HFFc6 (cell line): ENCODE data around the gene RNF215. TPM values are rescaled to one million over a fixed set of nuclear protein-coding genes. Genes with fewer than 3 reads are reported as not detected.
A peak's percentile ranks its signal among the peaks of the same experiment; 100 is the strongest.

ENCODE experiments used
- DNase-seq: peaks from one replicate; pipeline ENCODE4 v3.0.0-alpha.2; 2018
- H3K27ac Mint-ChIP-seq: 2 replicates; pipeline ENCODE4 v1.8.0; 2020; ENCODE audit warnings: mild to moderate bottlenecking, mixed read lengths
- H3K27me3 Mint-ChIP-seq: 2 replicates; pipeline ENCODE4 v1.8.0; 2021; ENCODE audit warnings: mild to moderate bottlenecking, moderate library complexity, mixed read lengths; ENCODE audit not compliant: insufficient read depth
- H3K36me3 Mint-ChIP-seq: 2 replicates; pipeline ENCODE4 v1.8.0; 2021; ENCODE audit warnings: low read depth, mixed read lengths
- H3K4me1 Mint-ChIP-seq: 2 replicates; pipeline ENCODE4 v1.8.0; 2020; ENCODE audit warnings: low read depth, mixed read lengths
- H3K4me3 Mint-ChIP-seq: 2 replicates; pipeline ENCODE4 v1.8.0; 2020; ENCODE audit warnings: mild to moderate bottlenecking, moderate library complexity, mixed read lengths
- H3K9me3 Mint-ChIP-seq: 2 replicates; pipeline ENCODE4 v1.8.0; 2020; ENCODE audit warnings: mild to moderate bottlenecking, mixed read lengths
- total RNA-seq, 6 experiments: library from RNA; stranded (reverse); fragmentation: NEBNext Ultra II Directional; extraction: Animal tissue kit (Norgen Biotek cat#: 25700); gene quantifications; 2 replicates in 1 of 6; 3 replicates in 5 of 6; pipeline ENCODE4 v1.2.3, GENCODE V29; 2021
- TF ChIP-seq, protein P1 (sequence below): fragments of 200-600 bp; sonication (generic); IDR thresholded peaks from 2 replicates; pipeline ENCODE4 v1.5.0; 2021; ENCODE audit warnings: antibody characterized with exemption, mild to moderate bottlenecking

The RNF215 gene
- total RNA-seq, 6 experiments from 2014 or later, result 12.7 to 18.9 (median 15.3) TPM

GRCh38 chr22:30433227-30433626 is 46.0 kb upstream of the RNF215 start:
- no peaks in the 10 kb centered on the region for H3K9me3 Mint-ChIP-seq

DNA sequence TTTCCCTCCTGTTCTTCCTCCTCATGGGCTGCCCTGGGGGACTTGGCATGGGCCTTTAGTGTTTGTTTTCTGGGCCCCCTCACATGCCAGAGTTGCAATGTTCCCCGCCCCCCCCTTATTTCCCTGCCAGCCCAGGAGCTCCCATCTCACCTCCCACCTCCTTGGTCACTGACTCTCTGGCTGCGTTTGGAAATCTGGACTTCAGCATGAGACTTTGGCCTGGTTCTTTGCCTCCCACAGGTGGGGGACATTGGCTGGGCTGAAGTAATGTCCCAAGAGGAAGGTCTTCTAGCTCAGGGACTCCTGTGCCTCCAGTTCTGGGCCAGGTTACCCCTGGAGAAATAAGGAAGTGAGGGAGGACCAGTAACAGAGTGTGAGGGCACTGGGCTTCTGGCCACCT is 45.3 kb upstream of the RNF215 start:
- Mint-ChIP-seq H3K9me3 (no peaks in the 10 kb centered on the region), H3K4me3 (no peak overlapping the region), H3K27me3 (no peaks in the 10 kb centered on the region), H3K4me1 (peaks cover 7% of the 10 kb centered on the region), H3K27ac (no peak overlapping the region), H3K36me3 (peaks cover 5% of the 10 kb centered on the region; the same call in 1 of the 2 replicates)
- TF ChIP-seq, protein P1, sequence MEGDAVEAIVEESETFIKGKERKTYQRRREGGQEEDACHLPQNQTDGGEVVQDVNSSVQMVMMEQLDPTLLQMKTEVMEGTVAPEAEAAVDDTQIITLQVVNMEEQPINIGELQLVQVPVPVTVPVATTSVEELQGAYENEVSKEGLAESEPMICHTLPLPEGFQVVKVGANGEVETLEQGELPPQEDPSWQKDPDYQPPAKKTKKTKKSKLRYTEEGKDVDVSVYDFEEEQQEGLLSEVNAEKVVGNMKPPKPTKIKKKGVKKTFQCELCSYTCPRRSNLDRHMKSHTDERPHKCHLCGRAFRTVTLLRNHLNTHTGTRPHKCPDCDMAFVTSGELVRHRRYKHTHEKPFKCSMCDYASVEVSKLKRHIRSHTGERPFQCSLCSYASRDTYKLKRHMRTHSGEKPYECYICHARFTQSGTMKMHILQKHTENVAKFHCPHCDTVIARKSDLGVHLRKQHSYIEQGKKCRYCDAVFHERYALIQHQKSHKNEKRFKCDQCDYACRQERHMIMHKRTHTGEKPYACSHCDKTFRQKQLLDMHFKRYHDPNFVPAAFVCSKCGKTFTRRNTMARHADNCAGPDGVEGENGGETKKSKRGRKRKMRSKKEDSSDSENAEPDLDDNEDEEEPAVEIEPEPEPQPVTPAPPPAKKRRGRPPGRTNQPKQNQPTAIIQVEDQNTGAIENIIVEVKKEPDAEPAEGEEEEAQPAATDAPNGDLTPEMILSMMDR, result no peak
- no peak for DNase-seq

More at GRCh38 chr22:30433227-30433626, 46.0 kb upstream of the RNF215 start:
- TF ChIP-seq, protein P1, result no peak
- H3K27ac Mint-ChIP-seq, result no peak overlapping the region
- DNase-seq, result no peak
- H3K4me1 Mint-ChIP-seq, result peaks cover 7% of the 10 kb centered on the region
- no peaks in the 10 kb centered on the region for H3K27me3 Mint-ChIP-seq
- no peaks in the 10 kb centered on the region; the same call in 1 of the 2 replicates for H3K36me3 Mint-ChIP-seq
- H3K4me3 Mint-ChIP-seq, result no peak overlapping the region

GRCh38 chr22:30432096-30432495 is 44.9 kb upstream of the RNF215 start:
- Mint-ChIP-seq H3K27me3 (no peaks in the 10 kb centered on the region), H3K4me1 (peaks cover 7% of the 10 kb centered on the region), H3K4me3 (no peak overlapping the region), H3K9me3 (no peaks in the 10 kb centered on the region), H3K36me3 (peaks cover 10% of the 10 kb centered on the region; the same call in 1 of the 2 replicates), H3K27ac (no peak overlapping the region)
- TF ChIP-seq, protein P1, result no peak
- DNase-seq, result no peak

DNA sequence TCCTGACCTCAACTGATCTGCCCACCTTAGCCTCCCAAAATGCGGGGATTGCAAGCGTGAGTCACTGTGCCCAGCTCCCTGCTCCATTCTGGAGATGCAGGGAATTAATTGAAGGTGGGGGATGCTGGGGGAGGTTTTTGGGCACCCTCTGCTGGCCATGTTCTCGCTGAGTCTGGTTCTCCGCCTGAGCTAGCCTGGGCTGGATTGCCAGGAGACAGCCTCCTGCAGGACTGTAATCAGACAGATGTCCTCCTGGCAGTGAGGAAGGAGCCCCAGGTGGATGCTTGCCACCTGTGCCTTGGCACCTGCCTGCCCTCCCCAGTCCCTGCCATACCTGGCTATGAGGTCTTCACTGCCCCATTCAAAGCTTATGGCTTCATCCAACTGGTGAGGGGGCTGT is 43.7 kb upstream of the RNF215 start:
- H3K27me3 Mint-ChIP-seq, result no peaks in the 10 kb centered on the region; the same call in 1 of the 2 replicates
- no peak overlapping the region for H3K4me3 Mint-ChIP-seq
- H3K36me3 Mint-ChIP-seq, result peaks cover 10% of the 10 kb centered on the region; the same call in 1 of the 2 replicates
- TF ChIP-seq, protein P1, result peak; percentile 34
- peaks cover 13% of the 10 kb centered on the region for H3K4me1 Mint-ChIP-seq
- no peaks in the 10 kb centered on the region for H3K9me3 Mint-ChIP-seq
- H3K27ac Mint-ChIP-seq, result no peak overlapping the region
- no peak for DNase-seq

GRCh38 chr22:30429887-30430286 is 42.7 kb upstream of the RNF215 start:
- Mint-ChIP-seq H3K27ac (no peak overlapping the region), H3K9me3 (no peaks in the 10 kb centered on the region), H3K36me3 (peaks cover 10% of the 10 kb centered on the region; the same call in 1 of the 2 replicates), H3K4me1 (peaks cover 19% of the 10 kb centered on the region), H3K4me3 (no peak overlapping the region), H3K27me3 (no peaks in the 10 kb centered on the region; the same call in 1 of the 2 replicates)
- no peak for DNase-seq
- TF ChIP-seq, protein P1, result no peak
